Thyroid gland (tissue), 4 donors: ENCODE data around the gene NELFA.

Source experiments
- CTCF ChIP-seq, 6 experiments: fragments of 200-600 bp in 3 of 6; fragments of 450-650 bp in 3 of 6; sonication (generic) in 3 of 6; IDR thresholded peaks; one replicate each; pipeline ENCODE4 v1.5.1; 2016 to 2019; ENCODE audit warnings: antibody characterized with exemption in 6 of 6, mild to moderate bottlenecking in 2 of 6, inconsistent platforms in 1 of 6, moderate library complexity in 1 of 6
- POLR2A ChIP-seq, 2 donors: fragments of 450-650 bp; IDR thresholded peaks; one replicate each; pipeline ENCODE4 v1.6.1; 2017; ENCODE audit warnings: antibody characterized with exemption in 2 of 2, mild to moderate bottlenecking in 2 of 2, moderate library complexity in 1 of 2

DNA sequence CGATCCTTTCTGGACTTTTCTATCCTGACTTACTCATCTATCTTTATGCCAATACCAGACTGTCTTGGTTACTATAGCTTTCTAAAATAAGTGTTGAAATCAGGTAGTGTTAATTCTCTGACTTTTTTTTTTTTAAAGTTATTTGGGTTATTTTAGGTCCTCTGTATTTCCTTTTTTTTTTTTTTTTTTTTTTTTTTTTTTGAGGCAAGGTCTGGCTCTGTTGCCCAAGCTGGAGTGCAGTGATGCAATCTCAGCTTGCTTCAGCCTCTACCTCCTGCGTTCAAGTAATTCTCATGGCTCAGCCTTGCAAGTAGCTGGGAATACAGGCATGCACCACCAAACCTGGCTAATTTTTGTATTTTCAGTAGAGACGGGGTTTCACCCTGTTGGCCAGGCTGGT is 2.8 kb upstream of the NELFA start:
- TF ChIP-seq CTCF (IDR thresholded peaks at IDR 0.05) = no peak
- TF ChIP-seq POLR2A (IDR thresholded peaks at IDR 0.05) = no peak
